ENCODE data around the gene ALPG.
"Not testable (repeated sequence)": the region's sequence is repeated elsewhere in the genome, so short reads cannot be mapped to it uniquely, and the experiment has no call there.

ALPG gene

DNA sequence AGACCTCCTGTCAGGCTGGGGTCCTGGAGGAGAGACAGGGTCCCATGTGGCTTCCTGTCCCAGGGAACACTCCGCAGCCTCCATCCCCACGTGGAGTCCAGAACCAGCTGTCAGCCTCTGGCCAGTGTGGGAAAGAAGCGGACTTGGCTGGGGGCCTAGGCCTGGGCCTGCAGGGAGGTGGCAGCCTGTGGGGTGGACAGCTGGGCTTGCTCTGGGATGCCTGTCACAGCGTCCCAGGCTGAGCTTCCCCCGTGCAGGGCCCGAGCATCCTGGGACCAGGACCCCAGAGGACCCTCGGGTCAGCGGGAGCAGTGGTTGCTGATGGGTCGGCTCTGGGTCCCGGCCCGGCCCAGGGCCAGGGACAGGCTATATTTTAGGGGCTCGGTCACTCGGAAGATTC, 35.8 kb downstream of the ALPG start:
- DNase-seq = not testable (repeated sequence)

DNA sequence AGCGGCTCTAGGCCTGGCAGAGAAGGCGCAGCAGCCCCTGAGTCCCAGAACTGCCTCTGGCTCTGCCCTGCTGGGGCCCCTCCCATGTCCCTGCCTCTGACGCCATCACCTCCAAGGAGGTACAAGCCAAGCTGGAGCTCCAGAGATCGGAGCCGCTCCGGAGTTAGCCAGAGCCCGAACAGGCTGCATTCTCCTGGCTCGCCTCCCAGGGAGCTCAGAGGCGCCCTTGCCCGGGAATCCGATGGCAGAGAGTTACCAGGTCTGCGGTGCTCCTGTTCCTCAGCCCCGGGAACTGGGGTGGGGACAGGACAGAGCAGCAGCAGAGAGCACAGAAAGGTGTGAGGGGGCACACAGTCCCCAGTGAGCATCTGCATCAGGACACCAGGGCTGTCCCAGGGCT, 36.4 kb downstream of the ALPG start:
- not testable (repeated sequence) for DNase-seq

DNA sequence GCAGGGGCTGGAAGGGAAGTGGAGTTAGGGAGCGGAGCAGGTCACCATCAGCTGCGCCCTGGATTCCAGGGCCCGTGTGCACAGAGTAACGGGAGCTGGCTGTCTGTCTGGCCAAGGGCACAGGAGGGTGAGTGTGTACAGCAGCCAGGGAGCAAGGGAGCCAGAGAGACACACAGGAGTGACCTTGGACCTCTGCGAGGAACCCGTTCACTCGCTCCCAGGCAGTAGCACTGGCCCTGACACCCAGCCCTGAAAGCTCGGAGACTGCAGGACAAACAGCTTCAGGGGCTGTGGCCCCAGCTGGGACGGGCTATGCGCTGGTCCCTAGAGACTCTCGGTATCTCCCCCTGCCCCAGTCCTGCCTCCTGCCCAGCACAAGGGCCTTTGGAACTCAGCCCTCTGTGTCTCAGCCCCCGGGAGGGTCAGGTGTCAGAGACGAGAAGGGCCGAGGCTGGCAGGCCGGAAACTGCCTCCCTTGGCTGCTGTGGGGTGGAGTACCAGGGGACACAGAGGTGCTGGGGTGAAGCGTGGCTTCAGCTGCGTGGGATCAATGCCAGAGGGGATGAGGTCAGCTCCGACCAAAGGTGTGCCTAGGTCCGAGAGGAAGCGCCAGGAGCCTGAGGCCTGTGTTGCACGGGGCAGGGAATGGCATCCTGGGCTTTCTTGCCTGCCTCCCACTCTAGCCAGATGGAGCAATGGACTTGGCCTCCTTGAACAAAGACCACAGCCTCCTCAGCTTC, 37.2 kb downstream of the ALPG start:
- DNase-seq = not testable (repeated sequence)

DNA sequence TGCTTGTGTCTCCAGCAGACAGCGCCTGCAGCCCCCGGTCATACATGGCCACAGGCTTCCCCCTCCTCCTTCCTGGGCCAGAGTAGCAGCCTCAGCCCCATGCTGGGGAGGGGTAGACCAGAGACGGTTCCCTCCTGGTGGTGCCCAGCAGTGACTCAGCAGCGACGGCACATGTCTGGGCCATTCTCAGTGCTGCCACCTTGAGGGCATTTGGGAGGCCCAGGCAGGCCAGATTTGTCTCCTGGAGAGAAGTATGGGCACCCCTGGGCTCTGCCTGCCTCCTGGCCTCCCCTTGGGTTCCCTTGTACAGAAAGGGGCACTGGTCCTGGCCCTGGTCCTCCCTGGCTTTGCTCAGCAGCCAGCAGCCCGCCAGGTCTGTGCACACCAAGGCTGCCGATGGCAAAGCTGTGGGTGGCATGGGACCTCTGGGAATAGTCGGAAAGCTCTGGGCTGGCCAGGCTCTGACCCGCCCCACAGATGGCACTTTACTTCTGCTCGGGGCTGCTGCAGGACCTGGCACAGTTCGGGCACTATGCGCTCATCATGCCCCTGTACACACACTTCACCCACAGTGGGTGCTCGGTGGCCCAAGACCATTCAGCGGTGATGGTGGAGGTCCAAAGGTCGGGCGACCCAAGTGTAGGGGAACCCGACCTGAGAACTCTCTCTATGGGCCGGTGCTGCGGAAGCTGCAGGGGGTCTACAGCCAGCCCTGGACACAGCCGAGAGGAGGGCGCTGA, 37.9 kb downstream of the ALPG start:
- peak; percentile 62 for DNase-seq

DNA sequence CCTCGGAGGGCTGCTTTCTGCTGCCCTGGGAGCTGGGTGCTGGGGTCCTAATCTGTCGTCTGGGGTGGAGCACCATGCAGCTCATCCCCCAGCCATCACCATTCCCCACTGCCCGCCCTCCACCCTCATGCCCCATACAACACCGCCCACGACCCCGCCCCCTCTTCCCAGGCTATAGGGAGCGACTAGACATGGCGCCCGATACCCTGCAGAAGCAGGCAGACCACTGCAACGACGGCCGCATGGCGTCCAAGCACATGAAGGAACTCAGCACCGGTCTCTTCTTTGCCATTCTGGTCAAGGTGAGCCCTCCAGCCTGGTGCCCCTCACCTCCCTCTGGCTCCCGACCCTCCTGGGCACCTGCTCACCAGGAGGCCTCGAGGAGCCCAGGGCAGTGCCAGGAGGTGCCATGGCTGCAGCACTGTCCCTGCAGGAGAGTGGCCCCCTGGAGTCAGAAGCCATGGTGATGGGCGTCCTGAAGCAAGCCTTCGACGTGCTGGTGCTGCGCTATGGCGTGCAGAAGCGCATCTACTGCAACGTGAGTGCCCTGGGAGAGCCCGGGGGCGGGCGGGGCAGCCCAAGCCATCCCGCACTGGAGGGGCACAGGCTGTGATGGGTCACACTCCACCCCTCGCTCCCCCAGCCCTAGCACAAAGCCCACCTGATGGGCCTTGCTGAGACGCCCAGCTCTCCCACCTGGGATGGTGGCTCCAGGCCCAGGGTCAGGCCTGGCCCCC, 38.7 kb downstream of the ALPG start:
- DNase-seq = not testable (repeated sequence)

DNA sequence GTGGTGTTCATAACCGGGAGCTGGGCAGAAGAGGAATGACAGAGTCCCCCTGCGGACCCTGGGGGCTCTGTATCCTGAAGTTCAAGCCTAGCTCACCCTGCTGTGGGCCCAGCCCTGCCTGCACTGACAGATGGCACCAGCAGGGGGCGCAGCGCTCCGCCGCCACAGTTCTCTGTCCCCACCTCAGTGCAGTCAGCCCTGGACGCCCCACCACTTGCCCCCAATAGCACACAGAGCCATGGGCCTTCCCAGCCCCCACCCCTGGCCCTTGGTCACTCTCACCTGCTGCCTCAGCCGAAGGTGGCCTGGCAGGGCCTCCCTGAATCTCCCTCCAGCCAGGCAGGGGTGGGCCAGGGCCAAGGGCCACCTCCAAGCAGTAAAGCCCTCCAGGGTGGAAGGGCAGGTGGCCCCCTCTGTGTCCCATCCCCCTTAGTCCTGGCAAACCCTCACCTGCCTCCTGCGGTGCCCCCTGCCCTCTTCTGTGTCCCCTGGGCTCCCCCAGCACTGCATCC, 39.7 kb downstream of the ALPG start:
- DNase-seq = not testable (repeated sequence)

DNA sequence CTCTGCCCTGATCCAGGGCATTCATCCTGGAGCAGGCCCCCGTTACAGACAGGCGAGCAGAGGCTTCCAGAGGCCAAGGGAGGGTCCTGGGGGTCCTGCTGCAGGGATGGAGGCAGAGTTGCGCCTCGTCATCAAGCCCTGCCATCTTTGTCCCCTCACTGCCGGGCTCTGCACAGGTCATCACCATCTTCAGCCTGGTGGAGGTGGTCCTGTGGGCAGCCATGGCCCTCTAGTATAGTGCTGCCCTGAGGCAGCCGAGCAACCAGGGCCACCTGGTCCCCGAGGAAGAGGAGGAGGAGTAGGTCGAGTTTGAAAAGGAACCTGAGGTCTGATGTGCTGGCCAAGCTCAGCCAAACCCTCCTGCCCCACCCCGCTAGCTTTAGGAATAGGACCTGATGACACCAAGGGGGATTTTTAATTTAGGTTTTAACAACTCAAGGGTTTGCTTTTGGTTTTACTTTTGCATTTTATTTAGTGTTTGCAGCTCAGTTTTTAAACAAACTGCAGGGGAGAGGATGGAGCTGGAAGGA, 40.5 kb downstream of the ALPG start:
- no peak for DNase-seq

DNA sequence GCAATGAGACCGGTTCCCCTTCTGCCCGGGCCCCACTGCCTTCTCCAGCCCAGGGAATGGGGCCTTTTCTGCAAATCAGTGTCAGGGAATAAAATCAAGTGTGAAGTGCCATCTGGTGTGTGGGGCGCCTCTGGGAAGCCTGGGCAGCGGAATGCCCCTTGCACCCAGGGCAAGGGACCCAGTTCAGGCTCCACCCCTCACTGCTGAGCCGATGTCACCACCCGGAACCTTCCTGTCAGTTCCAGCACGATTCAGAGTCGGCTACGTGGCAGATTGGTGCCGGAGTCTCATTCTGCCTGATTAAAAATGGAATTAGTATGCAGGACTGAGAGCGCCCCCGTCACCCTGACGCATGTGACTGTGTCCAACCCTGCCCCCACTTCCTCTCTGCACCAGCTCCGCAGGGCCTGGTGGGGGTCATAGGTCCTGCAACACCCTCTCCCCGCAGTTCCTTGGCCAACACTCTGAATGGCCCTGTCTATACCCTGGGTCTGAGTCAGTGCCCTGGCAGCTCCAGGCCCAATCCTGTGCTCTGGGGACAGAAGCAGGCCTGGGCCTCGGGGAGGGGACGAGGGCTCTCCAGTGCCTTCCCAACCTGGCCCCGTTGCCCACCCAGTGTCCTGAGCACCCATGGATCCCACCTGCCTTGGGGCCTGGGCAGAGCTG, 41.1 kb downstream of the ALPG start:
- no peak for DNase-seq

DNA sequence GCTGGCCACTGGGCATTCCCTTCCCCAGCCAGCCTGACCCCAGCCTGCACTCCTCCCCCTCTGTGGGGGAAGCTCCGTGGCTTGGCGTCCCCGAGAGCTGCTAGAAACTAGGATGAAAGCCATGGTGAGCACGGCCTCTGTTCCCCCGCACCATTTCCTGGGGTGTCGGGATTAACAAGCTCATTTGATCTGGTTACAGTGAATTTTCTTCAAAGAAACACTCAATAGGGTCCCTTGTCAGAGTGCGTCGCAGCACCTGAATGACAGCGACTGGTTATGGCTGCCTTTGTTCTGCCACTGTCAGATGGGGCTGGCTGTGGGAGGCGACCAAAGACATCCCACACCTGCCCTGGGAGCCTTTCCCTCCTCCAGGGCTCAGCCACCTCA, 41.7 kb downstream of the ALPG start:
- DNase-seq = no peak

DNA sequence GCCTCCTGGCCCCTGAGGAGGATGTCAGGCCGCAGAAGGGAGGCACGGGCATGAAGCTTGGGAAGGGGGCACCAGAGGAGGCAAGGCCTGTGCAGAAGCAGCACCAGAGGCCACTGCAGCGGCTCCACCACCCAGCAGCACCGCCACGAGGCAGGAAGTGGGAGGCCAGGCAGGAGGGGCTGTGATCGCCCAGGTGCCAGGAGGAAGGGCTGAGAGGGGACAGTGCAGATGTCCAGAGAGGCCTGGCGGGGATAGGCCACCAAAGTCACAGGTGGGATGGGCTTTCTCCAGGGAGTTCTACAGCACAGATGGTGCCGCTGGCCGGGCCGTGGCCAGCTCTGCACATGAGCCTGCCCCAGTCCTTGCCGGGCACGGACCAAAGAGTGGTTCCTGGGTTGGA, 43.3 kb downstream of the ALPG start:
- no peak for DNase-seq

DNA sequence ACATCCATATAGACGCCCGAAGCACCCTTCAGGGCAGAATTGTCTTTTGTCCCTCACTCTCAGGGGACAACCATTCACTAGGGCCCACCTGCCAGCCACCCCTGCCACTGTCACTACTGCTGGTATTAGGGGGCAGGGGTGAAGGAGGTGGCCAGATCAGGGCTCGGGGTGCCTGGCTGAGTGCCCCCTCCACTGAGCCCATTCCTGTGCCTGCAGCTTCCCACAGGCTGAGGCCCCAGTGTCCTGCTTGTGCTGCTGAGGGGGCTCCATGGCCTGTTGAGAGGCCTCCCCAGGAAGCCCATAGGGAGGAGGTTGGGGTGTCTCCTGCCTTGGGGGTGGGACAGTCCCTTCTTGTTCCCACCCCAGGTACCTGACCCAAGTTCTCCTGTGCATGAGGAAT, 45.0 kb downstream of the ALPG start:
- not testable (repeated sequence) for DNase-seq

DNA sequence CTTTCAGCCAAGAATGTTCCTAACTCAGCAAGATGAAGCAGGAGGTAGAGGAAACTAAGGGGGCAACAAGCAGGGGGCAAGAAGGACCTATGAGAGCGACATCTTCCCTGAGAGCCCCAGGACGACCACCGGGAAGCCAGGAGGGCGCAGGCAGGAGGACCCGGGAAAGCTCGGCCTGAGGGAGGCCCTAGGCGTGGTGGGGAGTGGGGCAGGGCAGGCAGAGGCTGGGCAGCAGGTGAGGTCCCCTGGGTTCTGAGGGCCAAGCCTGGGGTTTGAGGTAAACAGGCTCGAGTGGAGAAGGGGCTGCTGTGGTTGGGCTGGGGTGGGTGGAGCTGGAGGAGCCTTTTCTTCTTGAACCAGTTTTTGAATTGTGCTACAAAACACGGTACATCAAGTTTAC, 48.0 kb downstream of the ALPG start:
- DNase-seq = no peak

DNA sequence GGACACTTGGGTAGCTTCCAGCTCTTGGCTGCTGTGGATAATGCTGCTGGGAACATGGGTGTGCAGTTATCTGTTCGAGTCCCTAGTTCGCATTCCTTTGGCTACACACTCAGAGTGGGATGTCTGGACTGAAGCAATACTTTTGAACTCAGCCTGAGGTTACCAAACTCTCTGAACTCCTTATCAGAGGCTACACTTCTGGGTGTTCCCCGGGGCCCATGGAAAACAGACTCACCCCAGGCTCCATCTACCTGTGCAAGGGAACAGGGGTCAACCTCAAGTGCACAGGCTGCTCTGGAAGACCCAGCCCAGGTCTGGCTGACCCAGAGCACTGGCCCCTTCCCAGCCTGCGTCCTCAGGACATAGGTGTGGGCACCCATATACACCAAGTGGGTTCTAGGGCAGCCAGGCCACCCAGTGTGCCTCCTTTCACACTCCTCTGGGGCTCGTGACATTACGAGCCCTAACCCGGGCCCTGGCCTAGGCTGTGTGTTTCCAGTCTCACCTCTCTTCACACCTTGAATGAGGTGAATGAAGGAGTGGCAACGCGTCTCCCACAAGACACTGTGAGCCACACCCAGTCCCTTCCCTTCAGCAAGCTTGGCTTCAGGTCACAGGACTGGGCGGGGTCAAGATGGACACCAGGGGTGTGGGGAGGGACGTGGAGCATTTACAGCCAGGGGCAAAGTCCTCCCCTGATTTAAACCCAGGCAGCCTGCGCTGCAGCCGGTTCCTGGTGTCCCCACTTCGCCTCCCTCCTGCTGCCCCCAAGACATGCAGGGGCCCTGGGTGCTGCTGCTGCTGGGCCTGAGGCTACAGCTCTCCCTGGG, 49.0 kb downstream of the ALPG start, which contains the start of gene ALPI:
Gene ALPI, plus strand, starts transcription at position 728 of the 830 bp plus-strand sequence. Its CDS starts 47 bp downstream, at position 775.
- DNase-seq = no peak

DNA sequence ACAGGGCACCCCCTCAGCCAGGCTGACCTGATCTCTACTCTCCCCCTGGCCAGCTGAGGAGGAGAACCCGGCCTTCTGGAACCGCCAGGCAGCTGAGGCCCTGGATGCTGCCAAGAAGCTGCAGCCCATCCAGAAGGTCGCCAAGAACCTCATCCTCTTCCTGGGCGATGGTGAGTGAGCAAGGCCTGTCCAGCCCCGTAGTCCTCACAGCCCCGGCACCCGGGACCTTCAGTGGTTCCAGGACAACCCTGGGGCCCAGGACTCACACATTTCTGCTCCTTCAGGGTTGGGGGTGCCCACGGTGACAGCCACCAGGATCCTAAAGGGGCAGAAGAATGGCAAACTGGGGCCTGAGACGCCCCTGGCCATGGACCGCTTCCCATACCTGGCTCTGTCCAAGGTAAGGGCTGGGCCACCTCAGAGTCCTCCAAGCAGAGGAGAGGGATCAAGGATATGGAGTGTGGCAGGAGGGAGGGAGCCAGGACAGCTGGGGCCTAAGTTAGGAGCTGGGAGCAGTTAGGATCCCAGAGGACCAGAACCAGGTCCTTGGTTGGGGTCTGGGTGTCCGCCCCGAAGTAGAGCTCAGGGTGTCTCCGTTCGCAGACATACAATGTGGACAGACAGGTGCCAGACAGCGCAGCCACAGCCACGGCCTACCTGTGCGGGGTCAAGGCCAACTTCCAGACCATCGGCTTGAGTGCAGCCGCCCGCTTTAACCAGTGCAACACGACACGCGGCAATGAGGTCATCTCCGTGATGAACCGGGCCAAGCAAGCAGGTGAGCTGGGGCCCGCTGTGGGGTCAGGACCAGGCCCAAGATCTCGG, 49.9 kb downstream of the ALPG start:
- DNase-seq = no peak

DNA sequence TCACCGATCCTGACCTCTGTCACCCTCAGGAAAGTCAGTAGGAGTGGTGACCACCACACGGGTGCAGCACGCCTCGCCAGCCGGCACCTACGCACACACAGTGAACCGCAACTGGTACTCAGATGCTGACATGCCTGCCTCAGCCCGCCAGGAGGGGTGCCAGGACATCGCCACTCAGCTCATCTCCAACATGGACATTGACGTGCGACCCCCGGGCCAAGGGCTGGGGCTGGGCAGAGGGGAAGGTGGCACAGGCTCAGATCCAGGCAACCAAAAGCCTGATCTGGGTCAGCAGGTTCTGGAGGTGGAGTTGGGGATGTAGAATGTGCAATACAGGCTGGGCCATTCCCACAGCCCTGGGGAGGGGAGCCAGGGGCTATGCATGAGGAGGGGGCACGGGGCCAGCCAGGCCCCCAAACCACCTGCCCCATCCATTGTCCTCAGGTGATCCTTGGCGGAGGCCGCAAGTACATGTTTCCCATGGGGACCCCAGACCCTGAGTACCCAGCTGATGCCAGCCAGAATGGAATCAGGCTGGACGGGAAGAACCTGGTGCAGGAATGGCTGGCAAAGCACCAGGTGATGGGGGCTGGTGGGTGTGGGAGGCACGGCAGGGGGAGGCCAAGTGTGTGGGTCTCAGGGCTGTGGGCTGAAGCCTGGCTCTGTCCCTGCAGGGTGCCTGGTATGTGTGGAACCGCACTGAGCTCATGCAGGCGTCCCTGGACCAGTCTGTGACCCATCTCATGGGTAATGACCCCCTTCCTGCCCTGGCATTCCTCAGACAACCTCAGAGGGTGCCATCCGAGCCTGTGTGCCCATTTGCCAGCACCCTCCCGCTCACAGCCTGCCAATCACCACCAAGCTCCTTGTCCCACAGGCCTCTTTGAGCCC, 50.7 kb downstream of the ALPG start:
- DNase-seq = no peak

DNA sequence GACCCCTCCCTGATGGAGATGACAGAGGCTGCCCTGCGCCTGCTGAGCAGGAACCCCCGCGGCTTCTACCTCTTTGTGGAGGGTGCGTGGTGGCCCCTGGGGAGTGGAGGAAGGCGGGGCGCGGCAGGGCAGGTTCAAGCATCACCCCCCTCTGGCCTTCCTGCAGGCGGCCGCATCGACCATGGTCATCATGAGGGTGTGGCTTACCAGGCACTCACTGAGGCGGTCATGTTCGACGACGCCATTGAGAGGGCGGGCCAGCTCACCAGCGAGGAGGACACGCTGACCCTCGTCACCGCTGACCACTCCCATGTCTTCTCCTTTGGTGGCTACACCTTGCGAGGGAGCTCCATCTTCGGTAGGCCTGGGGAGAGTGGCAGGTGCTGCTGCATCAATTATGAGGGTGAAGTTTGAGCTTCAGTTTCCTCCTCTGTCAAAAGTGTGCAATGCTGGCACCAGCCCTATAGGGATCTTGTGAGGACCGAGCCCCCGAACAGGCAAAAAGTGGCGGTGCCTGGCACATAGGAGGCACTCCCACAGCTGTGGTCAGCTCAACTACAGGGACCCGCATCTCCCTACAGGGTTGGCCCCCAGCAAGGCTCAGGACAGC, 51.5 kb downstream of the ALPG start:
- DNase-seq = no peak

DNA sequence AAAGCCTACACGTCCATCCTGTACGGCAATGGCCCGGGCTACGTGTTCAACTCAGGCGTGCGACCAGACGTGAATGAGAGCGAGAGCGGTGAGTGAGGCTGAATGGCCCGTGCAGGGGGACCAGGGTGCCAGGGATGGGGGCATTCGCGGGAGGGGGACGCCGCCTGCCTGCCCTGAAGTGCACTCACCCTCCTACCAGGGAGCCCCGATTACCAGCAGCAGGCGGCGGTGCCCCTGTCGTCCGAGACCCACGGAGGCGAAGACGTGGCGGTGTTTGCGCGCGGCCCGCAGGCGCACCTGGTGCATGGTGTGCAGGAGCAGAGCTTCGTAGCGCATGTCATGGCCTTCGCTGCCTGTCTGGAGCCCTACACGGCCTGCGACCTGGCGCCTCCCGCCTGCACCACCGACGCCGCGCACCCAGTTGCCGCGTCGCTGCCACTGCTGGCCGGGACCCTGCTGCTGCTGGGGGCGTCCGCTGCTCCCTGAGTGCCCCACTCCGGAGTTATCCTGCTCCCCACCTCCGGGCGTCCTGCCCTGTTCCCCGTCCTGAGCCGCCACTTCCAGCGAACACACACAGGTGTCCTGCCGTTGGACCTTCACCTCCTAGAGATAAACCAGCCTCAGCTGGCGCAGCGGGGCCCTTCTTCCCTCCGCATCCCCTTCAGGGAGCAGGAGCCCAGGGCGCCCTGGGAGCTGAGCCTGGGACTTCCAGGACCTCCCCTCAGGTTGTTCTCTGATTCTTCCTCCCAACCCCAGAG, 52.2 kb downstream of the ALPG start:
- no peak for DNase-seq

DNA sequence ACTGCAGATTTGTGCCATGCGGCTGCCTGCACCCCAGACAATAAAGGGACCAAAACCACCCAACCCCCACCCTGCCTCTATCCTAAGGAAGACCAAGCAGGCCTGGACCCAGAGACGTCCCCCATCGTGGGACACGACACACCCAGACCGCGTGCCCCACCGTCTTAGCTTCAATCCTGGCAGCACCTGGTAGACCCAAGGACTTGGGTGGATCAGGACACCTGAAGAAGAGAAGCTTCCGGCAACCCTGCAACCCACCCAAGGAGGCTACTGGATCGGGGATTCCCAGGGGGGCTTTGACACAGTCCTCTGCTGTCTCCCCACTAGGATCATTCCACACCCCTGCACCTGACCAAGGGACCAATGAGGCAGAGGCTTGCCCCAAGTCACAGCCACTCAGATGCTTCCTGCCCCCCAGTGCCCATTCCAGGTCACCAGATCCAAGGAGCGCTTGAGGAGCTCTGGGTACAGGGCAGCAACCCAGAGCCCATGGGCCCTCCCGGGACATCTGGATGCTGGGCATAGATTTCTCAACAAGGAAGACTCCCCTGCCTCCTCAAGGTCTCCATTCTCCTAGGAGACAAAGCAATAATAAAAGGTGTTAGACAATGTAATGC, 52.9 kb downstream of the ALPG start:
- no peak for DNase-seq
